SU-DHL-6 (cell line): Measurements from ENCODE around the gene EPHA5.

ENCODE experiments used
- EZH2phosphoT487 ChIP-seq: fragments of 200-600 bp; sonication (generic), shearing (Covaris generic); conservative IDR thresholded peaks from 2 replicates; pipeline ENCODE4 v1.6.1; 2018; ENCODE audit warnings: mild to moderate bottlenecking, antibody characterized with exemption, low read length, moderate library complexity, mixed read lengths
- TF ChIP-seq, protein P1 (sequence below): fragments of 200-600 bp; sonication (generic); IDR thresholded peaks from one replicate; pipeline ENCODE4 v1.5.1; 2017; ENCODE audit warnings: antibody characterized with exemption, mild to moderate bottlenecking, low read length, moderate library complexity; ENCODE audit not compliant: insufficient read depth, poor library complexity, severe bottlenecking

DNA sequence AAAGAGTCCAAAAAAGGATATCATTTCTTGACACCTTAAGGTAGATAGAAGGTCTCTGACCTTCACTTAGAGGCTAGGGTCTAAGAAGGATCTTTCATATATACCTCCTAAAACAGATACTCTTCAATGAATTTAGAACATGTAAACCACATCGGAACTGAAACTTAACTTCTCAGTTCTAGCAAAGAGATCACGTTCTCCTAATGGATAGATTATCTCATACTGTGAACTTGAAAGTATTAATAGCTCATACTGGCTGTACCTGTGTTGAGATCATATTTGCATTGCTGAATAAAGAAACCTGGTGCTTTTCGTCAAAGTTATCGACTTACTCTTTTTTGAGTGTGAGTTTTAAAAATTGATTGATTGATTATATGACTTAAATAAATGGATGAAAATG lies 353.8 kb downstream of the EPHA5 start:
- TF ChIP-seq, protein P1, sequence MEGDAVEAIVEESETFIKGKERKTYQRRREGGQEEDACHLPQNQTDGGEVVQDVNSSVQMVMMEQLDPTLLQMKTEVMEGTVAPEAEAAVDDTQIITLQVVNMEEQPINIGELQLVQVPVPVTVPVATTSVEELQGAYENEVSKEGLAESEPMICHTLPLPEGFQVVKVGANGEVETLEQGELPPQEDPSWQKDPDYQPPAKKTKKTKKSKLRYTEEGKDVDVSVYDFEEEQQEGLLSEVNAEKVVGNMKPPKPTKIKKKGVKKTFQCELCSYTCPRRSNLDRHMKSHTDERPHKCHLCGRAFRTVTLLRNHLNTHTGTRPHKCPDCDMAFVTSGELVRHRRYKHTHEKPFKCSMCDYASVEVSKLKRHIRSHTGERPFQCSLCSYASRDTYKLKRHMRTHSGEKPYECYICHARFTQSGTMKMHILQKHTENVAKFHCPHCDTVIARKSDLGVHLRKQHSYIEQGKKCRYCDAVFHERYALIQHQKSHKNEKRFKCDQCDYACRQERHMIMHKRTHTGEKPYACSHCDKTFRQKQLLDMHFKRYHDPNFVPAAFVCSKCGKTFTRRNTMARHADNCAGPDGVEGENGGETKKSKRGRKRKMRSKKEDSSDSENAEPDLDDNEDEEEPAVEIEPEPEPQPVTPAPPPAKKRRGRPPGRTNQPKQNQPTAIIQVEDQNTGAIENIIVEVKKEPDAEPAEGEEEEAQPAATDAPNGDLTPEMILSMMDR: no peak
- TF ChIP-seq EZH2phosphoT487: no peak
